Neural crest cell (in vitro differentiated cells): ENCODE results near the gene KCNV2. TPM values are rescaled to one million over a fixed set of nuclear protein-coding genes. Genes with fewer than 3 reads are reported as not detected.
A peak's percentile ranks its signal among the peaks of the same experiment; 100 is the strongest.

Source experiments
- DNase-seq: peaks from one replicate; pipeline ENCODE4 v3.0.0; 2021; ENCODE audit warnings: low read depth, mixed read lengths, low spot score
- H3K27ac Mint-ChIP-seq: one replicate; pipeline ENCODE4 v1.8.0; 2021; ENCODE audit warnings: mild to moderate bottlenecking, mixed read lengths; ENCODE audit not compliant: unreplicated experiment
- H3K27me3 Mint-ChIP-seq: 2 replicates; pipeline ENCODE4 v1.8.0; 2021; ENCODE audit warnings: low read depth, mild to moderate bottlenecking, mixed read lengths
- H3K36me3 Mint-ChIP-seq: 2 replicates; pipeline ENCODE4 v1.8.0; 2021; ENCODE audit warnings: low read depth, mild to moderate bottlenecking, mixed read lengths
- H3K4me1 Mint-ChIP-seq: 2 replicates; pipeline ENCODE4 v1.8.0; 2021; ENCODE audit warnings: mixed read lengths
- H3K4me3 Mint-ChIP-seq: one replicate; pipeline ENCODE4 v1.8.0; 2021; ENCODE audit warnings: mild to moderate bottlenecking, mixed read lengths
- H3K9me3 Mint-ChIP-seq: 2 replicates; pipeline ENCODE4 v1.8.0; 2021; ENCODE audit warnings: mixed read lengths
- total RNA-seq: library from RNA; stranded (reverse); gene quantifications from 2 replicates; pipeline ENCODE4 v1.2.1, GENCODE V29; 2021
- TF ChIP-seq, protein P1 (sequence below): fragments of 200-600 bp; sonication (generic); conservative IDR thresholded peaks from 2 replicates; pipeline ENCODE4 v1.5.0; 2021; ENCODE audit warnings: antibody characterized with exemption, mild to moderate bottlenecking

The KCNV2 gene
- total RNA-seq, 1 donor from 2014 or later = not detected

DNA sequence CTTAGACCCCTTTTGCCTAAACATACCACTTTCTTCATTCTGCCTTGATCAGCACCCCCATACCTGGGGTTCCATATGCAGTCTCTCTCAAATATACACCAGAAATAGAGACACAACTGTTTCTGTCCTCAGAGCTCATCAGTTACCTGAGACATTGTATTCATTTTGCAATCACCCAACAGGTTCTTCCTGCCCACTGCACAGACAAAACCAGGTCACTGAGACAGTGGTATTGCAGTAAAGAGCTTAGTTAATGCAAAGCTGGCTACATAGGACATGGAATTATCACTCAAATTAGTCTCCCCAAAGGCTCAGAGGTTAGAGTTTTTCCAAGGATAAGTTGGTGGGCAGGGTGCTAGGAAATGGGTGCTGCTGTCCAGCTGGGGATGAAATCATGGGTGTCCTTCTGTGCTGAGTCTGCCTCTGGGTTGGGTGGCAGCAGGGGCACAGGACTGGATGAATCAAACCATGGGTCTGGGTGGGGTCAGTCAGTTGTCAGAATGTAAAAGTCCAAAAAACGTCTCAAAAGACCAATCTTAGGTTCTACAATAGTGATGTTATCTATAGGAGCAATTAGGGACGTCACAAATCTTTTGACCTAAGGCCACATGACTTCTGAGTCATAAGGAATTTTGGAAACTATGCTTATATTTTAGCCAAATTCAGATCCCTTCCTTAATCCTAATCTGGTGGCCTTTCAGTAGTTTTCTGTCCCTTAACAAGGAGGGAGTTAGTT lies 41.0 kb downstream of the KCNV2 start:
- TF ChIP-seq, protein P1, sequence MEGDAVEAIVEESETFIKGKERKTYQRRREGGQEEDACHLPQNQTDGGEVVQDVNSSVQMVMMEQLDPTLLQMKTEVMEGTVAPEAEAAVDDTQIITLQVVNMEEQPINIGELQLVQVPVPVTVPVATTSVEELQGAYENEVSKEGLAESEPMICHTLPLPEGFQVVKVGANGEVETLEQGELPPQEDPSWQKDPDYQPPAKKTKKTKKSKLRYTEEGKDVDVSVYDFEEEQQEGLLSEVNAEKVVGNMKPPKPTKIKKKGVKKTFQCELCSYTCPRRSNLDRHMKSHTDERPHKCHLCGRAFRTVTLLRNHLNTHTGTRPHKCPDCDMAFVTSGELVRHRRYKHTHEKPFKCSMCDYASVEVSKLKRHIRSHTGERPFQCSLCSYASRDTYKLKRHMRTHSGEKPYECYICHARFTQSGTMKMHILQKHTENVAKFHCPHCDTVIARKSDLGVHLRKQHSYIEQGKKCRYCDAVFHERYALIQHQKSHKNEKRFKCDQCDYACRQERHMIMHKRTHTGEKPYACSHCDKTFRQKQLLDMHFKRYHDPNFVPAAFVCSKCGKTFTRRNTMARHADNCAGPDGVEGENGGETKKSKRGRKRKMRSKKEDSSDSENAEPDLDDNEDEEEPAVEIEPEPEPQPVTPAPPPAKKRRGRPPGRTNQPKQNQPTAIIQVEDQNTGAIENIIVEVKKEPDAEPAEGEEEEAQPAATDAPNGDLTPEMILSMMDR = no peak
- H3K4me3 Mint-ChIP-seq = no peak overlapping the region
- H3K27ac Mint-ChIP-seq = no peak overlapping the region
- peaks cover 25% of the 10 kb centered on the region for H3K36me3 Mint-ChIP-seq
- no peaks in the 10 kb centered on the region for H3K27me3 Mint-ChIP-seq
- no peak for DNase-seq
- peaks cover 13% of the 10 kb centered on the region for H3K9me3 Mint-ChIP-seq
- H3K4me1 Mint-ChIP-seq = peaks cover 14% of the 10 kb centered on the region

GRCh38 chr9:2758898-2759510 lies 41.7 kb downstream of the KCNV2 start:
- Mint-ChIP-seq H3K27me3 (no peaks in the 10 kb centered on the region), H3K27ac (no peak overlapping the region), H3K9me3 (peaks cover 6% of the 10 kb centered on the region), H3K4me3 (no peak overlapping the region), H3K36me3 (peaks cover 18% of the 10 kb centered on the region), H3K4me1 (peaks cover 14% of the 10 kb centered on the region)
- no peak for DNase-seq
- TF ChIP-seq, protein P1 = no peak

DNA sequence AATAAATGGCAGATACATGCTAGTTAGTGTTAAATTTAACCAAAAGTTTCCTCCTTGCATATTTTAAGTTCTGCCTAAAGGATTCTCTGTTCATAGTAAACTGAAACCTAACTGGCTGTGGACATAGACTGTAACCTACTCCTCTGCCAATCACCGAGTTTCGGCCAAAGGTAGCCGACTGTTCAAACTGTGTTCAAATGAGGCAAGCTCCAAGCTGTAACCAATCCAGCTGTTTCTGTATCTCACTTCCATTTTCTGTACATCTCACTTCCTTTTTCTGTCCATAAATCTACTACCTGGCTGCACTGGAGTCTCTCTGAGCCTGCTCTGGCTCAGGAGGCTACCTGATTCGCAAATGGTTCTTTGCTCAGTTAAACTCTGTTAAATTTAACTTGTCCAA lies 44.1 kb downstream of the KCNV2 start:
- peaks cover 6% of the 10 kb centered on the region for H3K36me3 Mint-ChIP-seq
- H3K27me3 Mint-ChIP-seq = no peaks in the 10 kb centered on the region
- DNase-seq = no peak
- peak overlapping the region; percentile 53 for H3K27ac Mint-ChIP-seq
- TF ChIP-seq, protein P1 = no peak
- no peak overlapping the region for H3K4me3 Mint-ChIP-seq
- H3K4me1 Mint-ChIP-seq = peaks cover 6% of the 10 kb centered on the region
- no peaks in the 10 kb centered on the region for H3K9me3 Mint-ChIP-seq

DNA sequence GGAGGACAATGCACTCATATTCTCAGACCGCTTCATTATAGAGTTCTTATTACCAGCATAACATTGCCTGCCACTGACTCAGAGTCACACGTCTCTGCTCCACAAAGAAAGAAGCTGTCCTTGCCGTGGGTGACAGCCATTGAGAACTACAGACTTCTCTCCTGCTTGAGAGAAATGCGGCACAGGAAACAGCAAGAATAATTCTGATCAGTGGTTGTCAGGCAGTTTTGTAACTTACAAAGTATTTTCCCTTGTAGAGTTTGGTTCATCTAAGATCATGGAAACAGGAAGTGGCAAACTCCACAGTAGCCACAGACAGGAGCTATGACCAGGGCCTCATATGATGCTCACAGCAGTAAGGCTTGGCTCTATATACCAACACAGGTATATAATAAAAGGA lies 47.0 kb downstream of the KCNV2 start:
- Mint-ChIP-seq H3K27me3 (no peaks in the 10 kb centered on the region), H3K36me3 (peaks cover 15% of the 10 kb centered on the region), H3K4me3 (no peak overlapping the region), H3K27ac (no peak overlapping the region), H3K9me3 (no peaks in the 10 kb centered on the region), H3K4me1 (peaks cover under 1% of the 10 kb centered on the region)
- TF ChIP-seq, protein P1 = no peak
- DNase-seq = no peak

- Mint-ChIP-seq H3K36me3 (peaks cover 15% of the 10 kb centered on the region), H3K4me1 (no peaks in the 10 kb centered on the region)
Measured at GRCh38 chr9:2765250-2765880, 48.1 kb downstream of the KCNV2 start.

More at GRCh38 chr9:2765250-2765880, 48.1 kb downstream of the KCNV2 start:
- TF ChIP-seq, protein P1 = no peak
- Mint-ChIP-seq H3K27ac (no peak overlapping the region), H3K27me3 (no peaks in the 10 kb centered on the region), H3K9me3 (no peaks in the 10 kb centered on the region), H3K4me3 (no peak overlapping the region)
- DNase-seq = no peak
